Measurements from ENCODE around the gene MRGPRF.

MRGPRF gene

GRCh38 chr11:69057236-69057635, 44.2 kb upstream of the MRGPRF start:
- Histone ChIP-seq H3K36me3 (ENCODE audit: control insufficient read depth in 2 of 2, insufficient read depth in 1 of 2, low read length in 2 of 2) (peaks cover 0 to 50% of the 10 kb centered on the region in 2 experiments; a peak in 1 of 3 replicates), H3K4me1 (ENCODE audit: control insufficient read depth, insufficient read depth, low read length) (no peaks in the 10 kb centered on the region), H3K9me3 (ENCODE audit: control insufficient read depth, insufficient read depth, low read depth, low read length) (no peaks in the 10 kb centered on the region), H3K27ac (ENCODE audit: extremely low read depth, low read depth, low read length) (no peak overlapping the region), H3K4me3 (ENCODE audit: low read depth, low read length) (no peak overlapping the region)
- ChIA-PET CTCF (interaction anchor here (0.5 kb wide), 1 partner anchor 10 kb away, joined by 3 read pairs; no protein-coding TSS in a partner anchor), POLR2A (no interaction called here)
- TF ChIP-seq ZNF677 (tag by site-specific recombination; IDR thresholded peaks at IDR 0.05): no peak
- no peak for TF ChIP-seq SETDB1 (IDR thresholded peaks at IDR 0.05; ENCODE audit: insufficient read length, low read length)
- TF ChIP-seq ZSCAN16 (tag by site-specific recombination; IDR thresholded peaks at IDR 0.05): no peak
- TF ChIP-seq ZNF639 (tag by site-specific recombination; IDR thresholded peaks at IDR 0.05): no peak
- no peak for TF ChIP-seq ZNF701 (tag by site-specific recombination; IDR thresholded peaks at IDR 0.05)
- no peak for TF ChIP-seq GLI2 (tag by site-specific recombination; IDR thresholded peaks at IDR 0.05; ENCODE audit: borderline replicate concordance, low read depth)
- no peak for TF ChIP-seq ZXDB (tag by site-specific recombination; IDR thresholded peaks at IDR 0.05)
- no peak for TF ChIP-seq ZNF23 (tag by site-specific recombination; IDR thresholded peaks at IDR 0.05; ENCODE audit: borderline replicate concordance)
- no peak for TF ChIP-seq ZNF354C (tag by site-specific recombination; IDR thresholded peaks at IDR 0.05; ENCODE audit: borderline replicate concordance, low read depth)
- TF ChIP-seq ZNF18 (tag by site-specific recombination; IDR thresholded peaks at IDR 0.05): no peak
- no peak for TF ChIP-seq ZNF555 (tag by site-specific recombination; conservative IDR thresholded peaks at IDR 0.05)
- no peak for TF ChIP-seq TCF7L2 (IDR thresholded peaks at IDR 0.05; ENCODE audit: borderline replicate concordance, low read depth, low read length)
- no peak for TF ChIP-seq PBX3 (CRISPR knock-in tag; IDR thresholded peaks at IDR 0.05)
- no peak for TF ChIP-seq ZNF394 (tag by site-specific recombination; IDR thresholded peaks at IDR 0.05; ENCODE audit: borderline replicate concordance)
- no peak for TF ChIP-seq ZNF704 (tag by site-specific recombination; IDR thresholded peaks at IDR 0.05)
- TF ChIP-seq SP3 (tag by site-specific recombination; IDR thresholded peaks at IDR 0.05): no peak
- TF ChIP-seq SP2 (tag by site-specific recombination; IDR thresholded peaks at IDR 0.05): no peak
- TF ChIP-seq ZNF112 (tag by site-specific recombination; IDR thresholded peaks at IDR 0.05): no peak
- no peak for TF ChIP-seq ZNF280C (tag by site-specific recombination; IDR thresholded peaks at IDR 0.05)
- no peak for TF ChIP-seq ZNF248 (tag by site-specific recombination; IDR thresholded peaks at IDR 0.05)
